GM18951 (cell line): ENCODE measurements around the gene ELMO3.

ENCODE experiments used
- POLR2A ChIP-seq: IDR thresholded peaks from 4 replicates; pipeline ENCODE4 v1.6.1; 2011; ENCODE audit warnings: mild to moderate bottlenecking; ENCODE audit not compliant: insufficient read length, insufficient read depth; ENCODE audit errors: extremely low read depth
- in situ Hi-C: fragments of 300-500 bp; cut with MboI; formaldehyde crosslinking; loops from one replicate; pipeline ENCODE4 v1.12.0; 2022; ENCODE audit warnings: low sequenced_read_pairs, mixed read lengths, inconsistent platforms; ENCODE audit not compliant: unreplicated experiment

Gene ELMO3

DNA sequence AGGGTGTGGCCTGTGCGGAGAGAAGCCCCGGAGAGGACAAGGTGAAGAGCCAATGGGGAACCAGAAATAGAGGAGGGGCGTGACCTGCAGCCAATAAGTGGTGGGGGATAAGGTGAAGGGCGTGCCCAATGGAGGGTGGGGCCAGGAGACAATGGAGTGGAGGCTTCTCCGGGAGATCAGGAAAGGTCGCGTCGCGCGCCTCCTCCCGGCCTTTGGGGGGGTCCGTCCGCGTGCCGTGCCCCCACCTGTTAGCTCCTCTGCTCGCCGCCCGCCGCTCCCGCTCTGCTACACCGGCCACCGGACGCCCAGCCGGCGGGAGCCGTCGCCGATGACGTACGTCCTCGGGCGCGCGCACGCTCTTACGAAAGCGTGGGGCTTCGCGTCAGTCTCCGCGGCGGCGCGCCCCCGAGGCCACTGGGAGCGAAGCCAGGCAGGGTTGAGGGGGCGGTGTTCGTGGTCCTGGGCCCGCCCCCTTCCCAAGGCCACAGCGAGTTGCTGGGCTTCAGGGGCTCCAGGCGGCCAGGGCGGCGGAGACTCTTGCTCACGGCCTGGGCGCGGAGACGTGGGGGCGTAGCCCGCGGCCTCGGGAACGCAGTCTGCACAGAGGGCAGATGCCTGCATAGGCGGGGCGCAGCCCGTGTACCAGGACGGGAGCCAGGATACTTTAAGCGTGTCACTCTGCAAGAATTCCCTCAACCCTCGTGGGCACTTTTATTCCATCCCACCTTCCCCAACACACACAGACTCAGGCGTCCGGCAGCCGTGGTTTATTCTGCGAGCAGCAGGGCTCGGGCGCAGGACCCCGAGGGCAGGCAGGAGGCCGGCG, 15.1 kb upstream of the ELMO3 start, which contains the start of gene MATCAP1:
Gene MATCAP1 (minus strand): TSS at position 337 of the 826 bp plus-strand sequence. CDS start 3,353 bp downstream, outside the sequence.
- in situ Hi-C loops: no loop called here
- peak; percentile 61 for TF ChIP-seq POLR2A

DNA sequence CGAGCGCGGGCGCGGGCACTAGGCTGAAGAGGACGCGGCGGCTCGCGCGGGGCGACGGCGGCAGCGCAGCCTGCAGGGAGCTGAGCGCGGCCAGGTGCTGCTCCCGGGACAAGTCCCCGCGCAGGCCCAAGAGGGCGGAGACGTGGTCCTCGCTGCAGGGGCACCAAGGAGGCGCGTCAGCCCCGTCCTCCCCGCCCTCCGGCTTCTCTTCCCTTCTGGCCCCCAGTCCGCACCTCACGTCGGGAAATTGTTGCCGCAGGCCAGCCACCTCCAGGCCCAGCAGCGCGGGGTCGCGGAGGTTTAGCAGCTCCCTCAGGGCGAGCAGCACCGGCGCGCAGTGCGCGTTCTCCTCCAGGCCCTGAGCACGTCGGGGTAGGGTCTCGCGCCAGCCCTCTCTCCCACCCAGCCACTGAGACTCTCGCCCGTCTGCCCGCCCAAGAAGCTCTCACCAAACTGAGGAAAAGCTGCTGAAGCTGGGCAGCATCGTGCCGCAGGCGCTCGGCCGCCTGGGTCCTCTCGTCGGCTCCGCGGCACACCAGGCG, 14.4 kb upstream of the ELMO3 start:
- in situ Hi-C loops: no loop called here
- TF ChIP-seq POLR2A: no peak

DNA sequence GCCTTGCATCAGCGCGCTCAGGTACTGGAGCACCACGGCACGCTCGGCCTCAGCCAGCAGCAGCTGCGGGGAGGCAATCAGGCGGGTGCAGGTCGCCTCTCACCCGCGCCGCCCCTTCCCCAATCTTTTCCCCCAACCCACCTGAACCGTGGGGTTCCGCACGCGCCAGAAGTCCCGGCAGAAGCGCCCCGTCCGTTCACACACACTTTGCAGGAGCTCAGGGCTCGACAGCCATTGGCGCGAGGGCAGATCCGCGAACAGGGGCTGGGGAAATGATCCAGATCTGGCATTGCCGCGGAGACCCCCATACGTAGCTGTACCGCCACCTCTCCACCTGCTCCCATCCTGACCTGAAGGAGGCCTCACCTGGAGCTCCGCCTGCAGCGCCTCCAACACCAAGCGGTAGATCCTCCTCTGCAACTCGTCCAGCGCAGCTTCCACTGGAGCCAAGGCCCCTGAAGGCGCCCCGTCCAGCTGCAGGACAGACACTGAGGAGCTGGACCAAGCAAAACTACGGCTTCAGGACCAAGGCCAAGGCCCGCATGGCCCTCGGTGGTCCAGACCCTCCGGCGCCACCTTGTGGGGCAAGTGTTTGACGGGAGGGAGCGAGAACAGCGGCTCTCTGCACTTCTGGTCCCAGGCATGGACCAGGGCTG, 13.8 kb upstream of the ELMO3 start:
- in situ Hi-C loops: no loop called here
- no peak for TF ChIP-seq POLR2A

DNA sequence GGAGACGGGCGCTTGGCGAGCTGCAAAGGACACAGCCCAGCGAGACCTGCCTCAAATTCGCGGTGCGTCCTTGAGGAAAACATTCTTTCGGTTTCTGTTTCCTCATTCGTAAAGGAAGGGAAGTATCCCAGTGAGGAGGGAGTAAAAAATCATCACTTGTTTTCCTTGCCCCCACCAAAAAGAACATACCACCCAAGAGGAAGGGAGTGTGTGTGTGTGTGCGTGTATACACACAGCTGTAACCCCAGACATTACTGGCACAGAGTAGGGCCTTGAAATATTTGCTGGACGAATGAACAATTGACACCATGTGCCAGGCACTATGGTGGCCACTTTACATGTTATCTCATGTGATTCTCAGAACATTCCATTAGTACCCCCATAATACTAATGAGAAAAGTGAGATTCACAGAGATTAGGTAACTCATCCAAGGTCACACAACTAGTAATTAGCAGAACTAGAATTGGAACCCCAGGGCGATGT, 13.2 kb upstream of the ELMO3 start:
- TF ChIP-seq POLR2A: no peak
- in situ Hi-C loops: no loop called here

DNA sequence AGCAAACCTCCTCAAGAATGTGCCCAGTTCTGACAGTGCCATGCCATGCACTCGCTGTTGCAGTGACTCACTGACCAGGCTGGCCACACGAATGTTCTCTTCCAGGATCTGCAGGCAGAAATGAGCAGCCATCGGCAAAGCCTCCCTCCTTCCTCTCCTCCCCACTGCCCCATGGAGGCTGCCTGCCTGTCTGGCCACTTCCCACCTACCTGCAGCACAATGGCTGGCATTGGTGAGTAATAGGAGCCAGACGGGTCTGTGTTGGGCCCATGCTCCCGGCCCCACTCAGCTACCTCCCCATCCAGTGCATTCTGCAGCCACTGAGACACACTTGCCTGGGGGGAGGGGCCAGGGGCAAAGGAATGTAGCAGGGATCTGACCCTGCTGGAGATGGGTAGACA, 12.4 kb upstream of the ELMO3 start:
- in situ Hi-C loops: no loop called here
- TF ChIP-seq POLR2A: no peak

DNA sequence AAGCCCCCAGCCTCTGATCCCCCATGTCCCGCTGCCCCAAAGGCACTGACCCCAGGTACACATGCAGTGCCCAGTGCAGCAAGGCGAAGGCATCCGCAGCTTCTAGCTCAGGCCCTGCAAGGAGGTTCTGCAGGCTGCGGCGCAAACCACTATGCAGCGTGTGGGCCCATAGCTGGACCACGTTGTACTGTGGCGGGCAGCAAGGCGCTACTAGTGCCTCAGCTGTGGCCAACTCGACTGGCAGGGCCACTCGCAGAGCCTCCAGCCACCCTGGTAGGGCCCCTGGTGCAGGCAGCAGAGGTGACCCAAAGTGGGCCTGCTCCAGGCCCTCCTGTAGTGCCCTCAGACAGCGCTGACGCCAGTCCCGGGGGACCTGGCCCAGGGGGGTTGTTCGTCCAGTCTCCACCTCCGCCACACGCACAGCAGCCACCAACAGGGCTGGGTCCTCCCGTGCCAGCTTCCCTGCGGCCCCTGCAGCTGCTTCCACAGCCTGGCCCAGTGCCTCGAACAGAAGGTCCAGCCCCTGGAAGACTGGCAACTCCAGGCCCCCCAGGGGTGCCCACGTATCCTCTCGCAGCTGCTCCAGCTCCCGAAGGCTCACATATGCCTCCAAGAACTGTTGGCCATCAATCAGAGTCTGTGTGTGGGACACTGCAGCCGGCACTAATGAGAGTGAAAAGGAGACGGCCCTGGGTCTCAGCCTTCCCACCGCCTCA, 11.6 kb upstream of the ELMO3 start:
- in situ Hi-C loops: no loop called here
- no peak for TF ChIP-seq POLR2A

DNA sequence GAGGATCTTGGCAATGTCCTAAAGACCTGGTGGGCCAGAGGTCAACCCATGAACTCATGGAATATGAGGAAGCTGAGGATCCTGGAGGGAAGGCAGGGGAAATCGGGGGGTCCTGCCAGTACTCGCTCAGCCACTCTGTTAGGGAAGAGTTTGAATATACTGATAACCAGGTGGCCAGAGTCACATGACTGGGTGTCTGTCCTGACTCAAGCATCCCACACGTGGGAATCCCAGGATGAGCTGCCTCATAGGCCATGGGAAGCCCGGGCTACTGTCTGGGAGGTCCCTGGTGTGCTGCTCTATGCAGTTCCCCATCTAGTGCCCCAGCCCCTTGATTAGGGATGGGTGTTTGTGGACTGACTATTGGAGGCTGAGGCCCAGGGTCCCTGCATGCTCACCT, 10.6 kb upstream of the ELMO3 start:
- in situ Hi-C loops: no loop called here
- TF ChIP-seq POLR2A: no peak

DNA sequence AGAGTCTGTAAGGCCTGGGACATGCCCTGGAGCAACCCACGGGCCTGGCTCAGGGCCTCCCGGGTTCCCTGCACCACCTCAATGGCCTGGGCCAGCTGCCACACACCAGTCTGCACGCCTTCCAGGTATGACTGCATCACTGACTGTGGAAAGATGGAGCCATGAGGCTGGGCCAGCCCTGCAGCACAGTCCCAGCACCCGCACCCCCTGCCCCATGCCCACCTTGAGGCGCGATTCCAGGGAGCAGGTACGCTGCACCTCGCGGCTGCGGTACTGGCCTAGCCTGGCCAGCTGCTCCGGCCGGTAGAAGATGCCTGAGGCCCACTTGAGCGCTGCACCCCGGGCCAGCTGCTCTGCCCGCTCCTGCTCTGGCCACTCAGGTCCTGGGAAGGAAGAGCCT, 10.1 kb upstream of the ELMO3 start:
- in situ Hi-C loops: no loop called here
- TF ChIP-seq POLR2A: no peak

DNA sequence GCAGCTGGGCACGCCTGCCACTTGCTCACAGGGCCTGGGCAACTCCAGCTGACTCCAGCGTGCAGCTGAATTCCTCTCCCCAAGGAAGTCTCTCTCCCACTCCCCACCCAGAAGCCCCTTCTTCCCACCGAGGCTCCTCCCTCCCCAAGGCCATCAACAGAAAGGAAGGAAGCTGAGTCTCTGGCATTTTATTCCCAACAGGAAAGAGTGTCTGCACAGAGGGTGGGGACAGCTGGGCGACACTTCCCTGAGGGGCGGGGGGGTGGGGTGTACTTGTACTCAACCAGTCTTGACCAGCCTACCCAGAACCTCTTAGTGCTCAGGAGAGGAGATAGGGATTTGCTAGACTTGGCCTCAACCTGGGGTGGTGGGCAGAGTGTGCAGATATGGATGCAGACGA, 8.9 kb upstream of the ELMO3 start, which contains the start of gene EXOC3L1:
Gene EXOC3L1 (minus strand): TSS at position 96 of the 400 bp plus-strand sequence. CDS start 460 bp downstream, outside the sequence.
- TF ChIP-seq POLR2A: no peak
- in situ Hi-C loops: no loop called here

DNA sequence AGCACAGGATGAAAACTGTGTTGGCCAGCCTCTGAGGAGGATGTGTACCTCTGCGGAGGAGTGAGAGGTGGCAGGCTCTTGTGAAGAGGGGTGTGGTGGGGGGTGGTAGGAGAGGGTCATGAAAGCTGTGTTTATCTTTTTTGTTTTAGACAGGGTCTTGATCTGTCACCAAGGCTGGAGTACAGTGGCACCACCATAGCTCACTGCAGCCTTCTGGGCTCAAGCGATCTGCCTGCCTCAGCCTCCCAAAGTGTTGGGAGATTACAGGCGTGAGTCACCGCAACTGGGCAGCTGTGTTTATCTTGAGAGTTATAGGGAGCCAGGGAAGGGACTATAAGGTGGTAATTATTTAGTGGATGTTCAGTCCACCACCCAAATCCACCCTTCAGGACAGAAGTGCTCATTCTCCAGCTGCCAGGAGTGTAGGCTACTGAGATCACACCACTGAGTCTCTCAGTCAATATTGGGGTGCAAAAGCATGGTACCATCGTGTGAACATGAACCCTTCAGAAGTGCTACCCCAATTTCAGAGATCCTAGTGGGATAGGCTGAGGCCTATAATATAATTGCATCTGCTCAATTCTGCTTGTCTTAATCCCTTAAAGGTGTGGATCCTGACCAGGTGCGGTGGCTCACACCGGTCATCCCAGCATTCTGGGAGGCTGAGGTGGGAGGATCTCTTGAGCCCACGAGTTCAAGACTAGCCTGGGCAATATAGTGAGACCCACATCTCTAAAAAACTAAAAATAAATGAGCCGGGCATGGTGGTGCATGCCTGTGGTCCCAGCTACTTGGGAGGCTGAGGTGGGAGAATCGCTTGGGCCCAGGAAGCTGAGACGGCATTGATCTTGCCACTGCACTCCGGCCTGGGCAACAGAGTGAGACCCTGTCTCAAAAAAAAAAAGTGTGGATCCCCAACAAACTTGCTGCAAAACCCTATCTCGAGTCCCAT, 8.2 kb upstream of the ELMO3 start:
- in situ Hi-C loops: no loop called here
- no peak for TF ChIP-seq POLR2A

DNA sequence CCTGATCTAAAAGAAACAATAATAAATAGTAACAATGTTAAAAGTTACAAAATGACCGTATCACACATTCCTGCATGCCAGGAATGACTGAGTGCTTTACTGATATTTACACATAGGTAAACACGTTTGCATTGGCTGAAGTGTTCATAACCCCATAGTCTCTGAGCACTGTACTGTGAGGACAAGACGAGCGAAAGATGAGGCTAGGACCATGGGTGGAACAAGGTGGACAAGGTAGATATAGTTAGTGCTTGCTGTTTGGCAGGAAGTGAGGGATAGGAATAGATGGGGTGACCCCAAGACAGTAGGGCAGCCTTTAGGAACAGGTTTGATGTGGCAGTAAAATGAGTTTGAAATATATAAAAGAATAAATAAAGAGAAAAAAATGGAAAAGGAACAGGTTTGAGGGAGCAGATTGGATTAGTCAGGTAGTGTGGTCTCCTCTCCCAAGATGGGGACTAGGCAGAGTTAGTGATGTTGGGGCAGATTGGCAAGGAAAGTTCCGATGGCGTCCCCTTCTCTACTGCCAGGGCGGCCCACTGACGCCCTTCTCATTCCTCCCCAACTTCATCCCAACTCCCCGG, 7.4 kb upstream of the ELMO3 start:
- TF ChIP-seq POLR2A: no peak
- in situ Hi-C loops: no loop called here
